ENCODE results near the gene DNAJB9.

GRCh38 chr7:108589874-108590273 lies 20.2 kb downstream of the DNAJB9 start:
- TF ChIP-seq POLR2A (IDR thresholded peaks at IDR 0.05) (no peak), CTCF (IDR thresholded peaks at IDR 0.05) (no peak)
